Hematopoietic multipotent progenitor cell treated with erythropoietin and hydrocortisone succinate and interleukin-3 and kit ligand, for 8 days (in vitro differentiated cells): ENCODE results near the gene BNC2.
"Not testable (repeated sequence)": the region's sequence is repeated elsewhere in the genome, so short reads cannot be mapped to it uniquely, and the experiment has no call there.

Source experiments
- DNase-seq: peaks from one replicate; pipeline ENCODE4 v3.0.0-alpha.2; 2015

Gene BNC2

GRCh38 chr9:16572005-16572734 is 298.3 kb downstream of the BNC2 start:
- DNase-seq, result no peak

GRCh38 chr9:16571127-16571802 is 299.2 kb downstream of the BNC2 start:
- no peak for DNase-seq

GRCh38 chr9:16563446-16563845 is 307.0 kb downstream of the BNC2 start:
- no peak for DNase-seq

- no peak for DNase-seq
Measured at GRCh38 chr9:16561121-16561520, 309.3 kb downstream of the BNC2 start.

GRCh38 chr9:16559418-16560188 is 310.9 kb downstream of the BNC2 start:
- DNase-seq, result no peak

GRCh38 chr9:16555802-16556201 is 314.7 kb downstream of the BNC2 start:
- no peak for DNase-seq

- no peak for DNase-seq
Measured at GRCh38 chr9:16553869-16554540, 316.5 kb downstream of the BNC2 start.

GRCh38 chr9:16552252-16552651 is 318.2 kb downstream of the BNC2 start:
- no peak for DNase-seq

- no peak for DNase-seq
Measured at GRCh38 chr9:16551692-16552091, 318.8 kb downstream of the BNC2 start.

- DNase-seq, result no peak
Measured at GRCh38 chr9:16545639-16546038, 324.8 kb downstream of the BNC2 start.

GRCh38 chr9:16544842-16545241 is 325.6 kb downstream of the BNC2 start:
- no peak for DNase-seq

- DNase-seq, result no peak
Measured at GRCh38 chr9:16543686-16544085, 326.8 kb downstream of the BNC2 start.

GRCh38 chr9:16543225-16543624 is 327.2 kb downstream of the BNC2 start:
- DNase-seq, result no peak

- no peak for DNase-seq
Measured at GRCh38 chr9:16542290-16542689, 328.2 kb downstream of the BNC2 start.

GRCh38 chr9:16540743-16541613 is 329.5 kb downstream of the BNC2 start:
- no peak for DNase-seq

GRCh38 chr9:16539626-16540025 is 330.8 kb downstream of the BNC2 start:
- DNase-seq, result not testable (repeated sequence)

- no peak for DNase-seq
Measured at GRCh38 chr9:16535555-16535954, 334.9 kb downstream of the BNC2 start.

- DNase-seq, result no peak
Measured at GRCh38 chr9:16532681-16533450, 337.6 kb downstream of the BNC2 start.

- DNase-seq, result no peak
Measured at GRCh38 chr9:16532272-16532671, 338.2 kb downstream of the BNC2 start.

- no peak for DNase-seq
Measured at GRCh38 chr9:16530669-16531642, 339.5 kb downstream of the BNC2 start.
